ENCODE measurements around the gene PLXNA4. TPM values are rescaled to one million over a fixed set of nuclear protein-coding genes. Genes with fewer than 3 reads are reported as not detected.

PLXNA4 gene
- total and polyA plus RNA-seq, 10 donors = 0.15 to 14.7 (median 8.7) TPM

DNA sequence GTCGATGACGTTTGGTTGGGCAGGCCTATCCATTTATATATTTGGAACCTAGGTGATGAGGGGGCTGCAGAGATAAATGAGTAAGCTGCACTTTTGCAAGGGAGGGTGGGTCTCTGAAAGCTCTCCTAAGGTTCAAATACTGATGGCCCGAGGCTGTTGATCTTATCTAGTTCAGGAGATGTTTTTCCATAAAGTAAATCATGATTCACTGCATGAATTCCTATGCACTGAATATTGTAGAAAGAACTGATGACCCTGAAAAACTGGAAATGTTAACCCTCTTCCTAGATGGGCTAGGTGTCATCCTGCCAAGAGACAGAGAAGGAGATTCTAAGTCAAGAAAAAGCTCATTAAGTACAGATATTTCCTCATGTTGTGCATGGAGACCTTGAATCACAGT is 459.9 kb downstream of the PLXNA4 start:
- WGBS, 5 donors = 54 to 83% (median 67%) methylated on average over 3 of the region's 3 CpGs
- DNase-seq = no peak
- H3K4me1 ChIP-seq = no peaks in the 10 kb centered on the region
- H3K4me3 ChIP-seq = no peak overlapping the region
- H3K27ac ChIP-seq = no peak overlapping the region
- intact Hi-C loops (cut with DNase I; ENCODE audit: low total_unique reads) = no loop called here
- H3K9me3 ChIP-seq = no peaks in the 10 kb centered on the region
- H3K27me3 ChIP-seq (replicated peaks in 1 of 7) = no peaks in the 10 kb centered on the region
- no peaks in the 10 kb centered on the region for H3K36me3 ChIP-seq
- TF ChIP-seq, protein P1, sequence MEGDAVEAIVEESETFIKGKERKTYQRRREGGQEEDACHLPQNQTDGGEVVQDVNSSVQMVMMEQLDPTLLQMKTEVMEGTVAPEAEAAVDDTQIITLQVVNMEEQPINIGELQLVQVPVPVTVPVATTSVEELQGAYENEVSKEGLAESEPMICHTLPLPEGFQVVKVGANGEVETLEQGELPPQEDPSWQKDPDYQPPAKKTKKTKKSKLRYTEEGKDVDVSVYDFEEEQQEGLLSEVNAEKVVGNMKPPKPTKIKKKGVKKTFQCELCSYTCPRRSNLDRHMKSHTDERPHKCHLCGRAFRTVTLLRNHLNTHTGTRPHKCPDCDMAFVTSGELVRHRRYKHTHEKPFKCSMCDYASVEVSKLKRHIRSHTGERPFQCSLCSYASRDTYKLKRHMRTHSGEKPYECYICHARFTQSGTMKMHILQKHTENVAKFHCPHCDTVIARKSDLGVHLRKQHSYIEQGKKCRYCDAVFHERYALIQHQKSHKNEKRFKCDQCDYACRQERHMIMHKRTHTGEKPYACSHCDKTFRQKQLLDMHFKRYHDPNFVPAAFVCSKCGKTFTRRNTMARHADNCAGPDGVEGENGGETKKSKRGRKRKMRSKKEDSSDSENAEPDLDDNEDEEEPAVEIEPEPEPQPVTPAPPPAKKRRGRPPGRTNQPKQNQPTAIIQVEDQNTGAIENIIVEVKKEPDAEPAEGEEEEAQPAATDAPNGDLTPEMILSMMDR (IDR thresholded peaks at IDR 0.05 in 8 of 11, conservative IDR thresholded peaks at IDR 0.05 in 3 of 11) = no peak
- TF ChIP-seq POLR2AphosphoS5 (IDR thresholded peaks at IDR 0.05) = no peak
- no peak for TF ChIP-seq POLR2A (IDR thresholded peaks at IDR 0.05)

DNA sequence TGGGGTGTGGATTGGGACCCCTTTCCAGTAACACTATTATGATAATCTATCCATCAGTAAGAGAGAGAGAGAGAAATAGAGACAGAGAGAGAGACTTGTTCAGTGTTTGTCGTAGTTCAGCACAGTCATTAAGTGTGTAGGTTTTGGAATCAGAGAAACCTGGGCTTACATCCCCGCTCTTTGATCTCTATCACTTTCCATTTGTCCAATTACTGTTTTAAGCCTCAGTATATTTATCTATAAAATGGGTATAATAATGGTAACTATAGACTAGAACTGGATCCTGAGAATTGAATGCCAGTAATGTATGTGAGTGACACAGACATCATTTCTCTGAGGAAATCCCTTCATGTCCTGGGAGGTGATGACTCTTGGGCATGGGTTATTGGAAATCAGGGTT is 460.5 kb downstream of the PLXNA4 start:
- no peak overlapping the region for H3K27ac ChIP-seq
- H3K27me3 ChIP-seq (replicated peaks in 1 of 7) = no peaks in the 10 kb centered on the region
- no peaks in the 10 kb centered on the region for H3K36me3 ChIP-seq
- WGBS, 5 donors = 91 to 100% (median 94%) methylated on average over 2 of the region's 2 CpGs
- DNase-seq = no peak
- H3K4me1 ChIP-seq = no peaks in the 10 kb centered on the region
- no peaks in the 10 kb centered on the region for H3K9me3 ChIP-seq
- H3K4me3 ChIP-seq = no peak overlapping the region
- TF ChIP-seq, protein P1 (IDR thresholded peaks at IDR 0.05 in 8 of 11, conservative IDR thresholded peaks at IDR 0.05 in 3 of 11) = no peak
- no peak for TF ChIP-seq POLR2A (IDR thresholded peaks at IDR 0.05)
- no peak for TF ChIP-seq POLR2AphosphoS5 (IDR thresholded peaks at IDR 0.05)
- intact Hi-C loops (cut with DNase I; ENCODE audit: low total_unique reads) = no loop called here

DNA sequence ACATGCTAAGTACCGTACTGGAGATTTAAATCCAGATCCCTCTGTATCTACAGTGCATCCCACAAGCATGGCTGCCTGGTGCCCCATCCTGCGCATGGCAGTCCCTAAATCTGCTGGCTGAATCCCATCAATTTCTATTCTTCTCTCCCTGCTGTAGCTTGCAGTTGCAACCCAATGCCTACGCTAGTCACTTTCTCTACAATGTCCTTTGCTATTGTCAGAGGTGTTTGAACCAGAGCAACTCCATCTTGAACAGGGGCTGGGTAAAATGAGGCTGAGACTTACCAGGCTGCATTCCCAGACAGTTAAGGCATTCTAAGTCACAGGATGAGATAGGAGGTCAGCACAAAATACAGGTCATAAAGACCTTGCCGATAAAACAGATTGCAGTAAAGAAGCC is 461.2 kb downstream of the PLXNA4 start:
- TF ChIP-seq, protein P1 (IDR thresholded peaks at IDR 0.05 in 8 of 11, conservative IDR thresholded peaks at IDR 0.05 in 3 of 11) = no peak
- no peak for TF ChIP-seq POLR2AphosphoS5 (IDR thresholded peaks at IDR 0.05)
- Histone ChIP-seq H3K27ac (no peak overlapping the region), H3K36me3 (no peaks in the 10 kb centered on the region), H3K27me3 (replicated peaks in 1 of 7) (no peaks in the 10 kb centered on the region), H3K4me1 (no peaks in the 10 kb centered on the region), H3K4me3 (no peak overlapping the region), H3K9me3 (no peaks in the 10 kb centered on the region)
- no peak for DNase-seq
- intact Hi-C loops (cut with DNase I; ENCODE audit: low total_unique reads) = no loop called here
- WGBS, 5 donors = 85 to 96% (median 92%) methylated on average over 4 of the region's 4 CpGs

DNA sequence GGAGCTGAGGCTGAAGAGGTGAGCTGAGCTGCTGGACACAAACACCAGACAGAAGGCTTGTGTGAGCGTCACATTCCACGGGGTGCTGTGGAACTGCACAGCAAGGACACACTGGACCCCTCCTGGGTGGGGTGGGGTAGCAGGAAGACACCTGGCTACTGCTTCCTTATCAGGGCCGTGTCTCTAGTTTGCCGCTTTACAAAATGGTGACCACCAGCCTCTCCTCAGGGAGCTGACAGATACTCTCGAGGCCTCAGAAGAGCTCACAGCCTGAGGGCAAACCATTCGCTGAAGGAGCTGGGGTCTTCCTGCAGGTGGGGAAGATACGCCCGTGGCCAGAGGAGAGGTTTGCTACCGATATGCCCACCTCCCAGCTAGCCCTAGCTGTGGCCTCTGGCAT is 461.9 kb downstream of the PLXNA4 start:
- H3K27ac ChIP-seq = no peak overlapping the region
- no peaks in the 10 kb centered on the region for H3K4me1 ChIP-seq
- TF ChIP-seq, protein P1 (IDR thresholded peaks at IDR 0.05 in 8 of 11, conservative IDR thresholded peaks at IDR 0.05 in 3 of 11) = no peak
- TF ChIP-seq POLR2A (IDR thresholded peaks at IDR 0.05) = no peak
- no peak for TF ChIP-seq POLR2AphosphoS5 (IDR thresholded peaks at IDR 0.05)
- no peaks in the 10 kb centered on the region for H3K36me3 ChIP-seq
- intact Hi-C loops (cut with DNase I; ENCODE audit: low total_unique reads) = no loop called here
- H3K4me3 ChIP-seq = no peak overlapping the region
- H3K9me3 ChIP-seq = no peaks in the 10 kb centered on the region
- DNase-seq = no peak
- WGBS, 5 donors = 85 to 91% (median 88%) methylated on average over 9 of the region's 9 CpGs
- H3K27me3 ChIP-seq (replicated peaks in 1 of 7) = no peaks in the 10 kb centered on the region
